Thyroid gland (tissue), 4 donors: Measurements from ENCODE around the gene ATG16L1.

Source experiments
- CTCF ChIP-seq, 6 experiments: fragments of 200-600 bp in 3 of 6; fragments of 450-650 bp in 3 of 6; sonication (generic) in 3 of 6; IDR thresholded peaks; one replicate each; pipeline ENCODE4 v1.5.1; 2016 to 2019; ENCODE audit warnings: antibody characterized with exemption in 6 of 6, mild to moderate bottlenecking in 2 of 6, inconsistent platforms in 1 of 6, moderate library complexity in 1 of 6
- POLR2A ChIP-seq, 2 donors: fragments of 450-650 bp; IDR thresholded peaks; one replicate each; pipeline ENCODE4 v1.6.1; 2017; ENCODE audit warnings: antibody characterized with exemption in 2 of 2, mild to moderate bottlenecking in 2 of 2, moderate library complexity in 1 of 2

GRCh38 chr2:233290051-233290845, 38.8 kb downstream of the ATG16L1 start:
- TF ChIP-seq CTCF (IDR thresholded peaks at IDR 0.05) (no peak), POLR2A (IDR thresholded peaks at IDR 0.05) (no peak)
